ENCODE measurements around the gene NT5DC1.
A peak's percentile ranks its signal among the peaks of the same experiment; 100 is the strongest.

Gene NT5DC1

GRCh38 chr6:116239856-116240255 lies 139.2 kb downstream of the NT5DC1 start:
- DNase-seq (ENCODE audit: low read depth, low spot score), result no peak

- DNase-seq (ENCODE audit: low read depth, low spot score), result no peak
Measured at GRCh38 chr6:116244284-116244683, 143.6 kb downstream of the NT5DC1 start.

- DNase-seq (ENCODE audit: low read depth, low spot score), result no peak
Measured at GRCh38 chr6:116246089-116246488, 145.4 kb downstream of the NT5DC1 start.

- no peak for DNase-seq (ENCODE audit: low read depth, low spot score)
Measured at GRCh38 chr6:116247285-116247684, 146.6 kb downstream of the NT5DC1 start.

GRCh38 chr6:116248577-116248976 lies 147.9 kb downstream of the NT5DC1 start:
- DNase-seq (ENCODE audit: low read depth, low spot score), result no peak

- peak; percentile 30 for DNase-seq (ENCODE audit: low read depth, low spot score)
Measured at GRCh38 chr6:116251568-116252384, 151.1 kb downstream of the NT5DC1 start.

- no peak for DNase-seq (ENCODE audit: low read depth, low spot score)
Measured at GRCh38 chr6:116253188-116253504, 152.5 kb downstream of the NT5DC1 start.

GRCh38 chr6:116253505-116254296 lies 153.0 kb downstream of the NT5DC1 start, which contains the start of gene TSPYL4:
Gene TSPYL4, minus strand, starts transcription at chr6:116254075. Its CDS starts 67 bp downstream, at chr6:116254008.
- peak; percentile 83 for DNase-seq (ENCODE audit: low read depth, low spot score)

GRCh38 chr6:116254297-116255056 lies 153.8 kb downstream of the NT5DC1 start:
- no peak for DNase-seq (ENCODE audit: low read depth, low spot score)

- no peak for DNase-seq (ENCODE audit: low read depth, low spot score)
Measured at GRCh38 chr6:116255246-116255800, 154.7 kb downstream of the NT5DC1 start.

GRCh38 chr6:116256694-116257093 lies 156.0 kb downstream of the NT5DC1 start:
- DNase-seq (ENCODE audit: low read depth, low spot score), result no peak

GRCh38 chr6:116258520-116258919 lies 157.9 kb downstream of the NT5DC1 start:
- no peak for DNase-seq (ENCODE audit: low read depth, low spot score)

GRCh38 chr6:116263353-116263752 lies 162.7 kb downstream of the NT5DC1 start:
- no peak for DNase-seq (ENCODE audit: low read depth, low spot score)

- DNase-seq (ENCODE audit: low read depth, low spot score), result no peak
Measured at GRCh38 chr6:116265041-116265829, 164.6 kb downstream of the NT5DC1 start.

GRCh38 chr6:116266803-116267202 lies 166.2 kb downstream of the NT5DC1 start:
- DNase-seq (ENCODE audit: low read depth, low spot score), result no peak

GRCh38 chr6:116267836-116268588 lies 167.4 kb downstream of the NT5DC1 start:
- DNase-seq (ENCODE audit: low read depth, low spot score), result no peak

- no peak for DNase-seq (ENCODE audit: low read depth, low spot score)
Measured at GRCh38 chr6:116268589-116269293, 168.1 kb downstream of the NT5DC1 start.

- no peak for DNase-seq (ENCODE audit: low read depth, low spot score)
Measured at GRCh38 chr6:116271149-116271708, 170.6 kb downstream of the NT5DC1 start.

GRCh38 chr6:116277124-116277523 lies 176.5 kb downstream of the NT5DC1 start:
- no peak for DNase-seq (ENCODE audit: low read depth, low spot score)

All from iPS DF 19.7 (cell line).